Spleen (tissue), 11 donors: ENCODE results near the gene PPP2R3B. TPM values are rescaled to one million over a fixed set of nuclear protein-coding genes. Genes with fewer than 3 reads are reported as not detected.

Experiments
- DNase-seq: peaks from one replicate; pipeline ENCODE4 v3.0.0-alpha.2; 2020
- H3K27ac ChIP-seq, 8 donors: fragments of 200-600 bp; sonication (generic) in 7 of 8; 1 replicate in 4 of 8; 2 replicates in 4 of 8; pipeline versions ENCODE4 v1.5.0 to v1.8.0; 2016 to 2021; ENCODE audit warnings: inconsistent platforms in 4 of 8, mild to moderate bottlenecking in 4 of 8, moderate library complexity in 1 of 8
- H3K27me3 ChIP-seq, 7 donors: fragments of 200-600 bp; sonication (generic) in 6 of 7; replicated peaks in 1 of 7; 1 replicate in 4 of 7; 2 replicates in 3 of 7; pipeline versions ENCODE4 v1.5.0 to v1.8.0; 2016 to 2021; ENCODE audit warnings: inconsistent platforms in 3 of 7, mild to moderate bottlenecking in 1 of 7
- H3K36me3 ChIP-seq, 6 donors: fragments of 200-600 bp; sonication (generic) in 5 of 6; 1 replicate in 4 of 6; 2 replicates in 2 of 6; pipeline versions ENCODE4 v1.5.0 to v1.8.0; 2016 to 2021; ENCODE audit warnings: inconsistent platforms in 2 of 6
- H3K4me1 ChIP-seq, 6 donors: fragments of 200-600 bp; sonication (generic) in 5 of 6; 1 replicate in 3 of 6; 2 replicates in 3 of 6; pipeline versions ENCODE4 v1.5.0 to v1.8.0; 2016 to 2021; ENCODE audit warnings: inconsistent platforms in 3 of 6
- H3K4me3 ChIP-seq, 8 donors: fragments of 200-600 bp; sonication (generic) in 7 of 8; 1 replicate in 4 of 8; 2 replicates in 4 of 8; pipeline versions ENCODE4 v1.5.0 to v1.8.0; 2016 to 2021; ENCODE audit warnings: inconsistent platforms in 4 of 8, mild to moderate bottlenecking in 4 of 8, moderate library complexity in 2 of 8
- H3K9me3 ChIP-seq, 8 donors: fragments of 200-600 bp; sonication (generic) in 7 of 8; 1 replicate in 4 of 8; 2 replicates in 4 of 8; pipeline versions ENCODE4 v1.5.0 to v1.8.0; 2016 to 2021; ENCODE audit warnings: inconsistent platforms in 4 of 8
- CTCF ChIP-seq, 11 experiments: fragments of 200-600 bp in 7 of 11; fragments of 450-650 bp in 4 of 11; sonication (generic) in 4 of 11; IDR thresholded peaks in 8 of 11; conservative IDR thresholded peaks in 3 of 11; 1 replicate in 7 of 11; 2 replicates in 4 of 11; pipeline versions ENCODE4 v1.4.0 to v1.8.0; 2016 to 2021; ENCODE audit warnings: antibody characterized with exemption in 11 of 11, inconsistent platforms in 4 of 11, mild to moderate bottlenecking in 1 of 11
- POLR2A ChIP-seq, 3 donors: fragments of 450-650 bp; IDR thresholded peaks; one replicate each; pipeline ENCODE4 v1.5.1; 2017; ENCODE audit warnings: antibody characterized with exemption in 3 of 3, mild to moderate bottlenecking in 1 of 3
- POLR2AphosphoS5 ChIP-seq, 3 donors: sonication (generic); formaldehyde crosslinking; IDR thresholded peaks; one replicate each; pipeline ENCODE4 v1.5.1; 2017; ENCODE audit warnings: antibody characterized with exemption in 3 of 3
- WGBS, 5 donors: extraction: QIAGEN DNeasy Blood & Tissue Kit in 3 of 5; methylation state at CpG; one replicate each; pipeline versions ENCODE4 v1.1.5 to v1.1.7; 2013 to 2018; 5-methylcytosine and 5-hydroxymethylcytosine counted together
- intact Hi-C: fragments of 100-400 bp; cut with DNase I; formaldehyde crosslinking; loops from one replicate; pipeline ENCODE4 v1.15.0; 2023; ENCODE audit warnings: low total_unique reads
- polyA plus RNA-seq, 3 donors: library from polyadenylated mRNA; stranded (reverse); fragments of 200-250 nt; gene quantifications; one replicate each; pipeline ENCODE4 v1.2.1, GENCODE V29; 2013
- total RNA-seq, 7 donors: library from RNA; depleted of rRNA in 3 of 7; stranded (reverse); fragments of >200 nt in 3 of 7; fragmentation: NEBNext Ultra II Directional in 4 of 7; extraction: Animal tissue kit (Norgen Biotek cat#: 25700) in 4 of 7; gene quantifications; one replicate each; pipeline versions ENCODE4 v1.1.0 to v1.2.1, GENCODE V29; 2016 to 2021
- donor health status: healthy with polysubstance abuse.
- donor health status: DM: no; HTN: no; CAD: no; lungs with moderate emphysema.
- donor health status: DM: no; HTN: no; CAD: no.
- donor health status: Bipolar disorder and iron deficiency.
- donor health status: healthy.
- donor health status: DM: no; HTN: no; CAD: no.
- donor health status: DM: yes; HTN: yes; CAD: no.

PPP2R3B gene
- total and polyA plus RNA-seq, 10 donors = 12.6 to 62.2 (median 26.9) TPM

- H3K9me3 ChIP-seq = no peaks in the 10 kb centered on the region
- no peak for TF ChIP-seq POLR2A (IDR thresholded peaks at IDR 0.05)
- TF ChIP-seq POLR2AphosphoS5 (IDR thresholded peaks at IDR 0.05) = no peak
- no peak for TF ChIP-seq CTCF (IDR thresholded peaks at IDR 0.05 in 8 of 11, conservative IDR thresholded peaks at IDR 0.05 in 3 of 11)
- intact Hi-C loops = no loop called here
- peaks cover 0 to 23% (median 7%) of the 10 kb centered on the region in 6 donors for H3K4me1 ChIP-seq
- peak; percentile 66 for DNase-seq
- H3K36me3 ChIP-seq = peaks cover 0 to 55% (median 12%) of the 10 kb centered on the region in 6 donors
- WGBS, 5 donors = 94 to 96% (median 95%) methylated on average over 66 to 74 of the region's 75 CpGs
- H3K27ac ChIP-seq = no peak overlapping the region
- no peaks in the 10 kb centered on the region for H3K27me3 ChIP-seq
- no peak overlapping the region for H3K4me3 ChIP-seq
Observed at GRCh38 chrX:346034-346813, 40.5 kb downstream of the PPP2R3B start.

GRCh38 chrX:345020-345925 lies 41.4 kb downstream of the PPP2R3B start:
- TF ChIP-seq CTCF (IDR thresholded peaks at IDR 0.05 in 8 of 11, conservative IDR thresholded peaks at IDR 0.05 in 3 of 11) (no peak), POLR2A (IDR thresholded peaks at IDR 0.05) (no peak), POLR2AphosphoS5 (IDR thresholded peaks at IDR 0.05) (no peak)
- peak; percentile 43 for DNase-seq
- no peaks in the 10 kb centered on the region for H3K9me3 ChIP-seq

GRCh38 chrX:344371-344901 lies 42.3 kb downstream of the PPP2R3B start:
- TF ChIP-seq CTCF (IDR thresholded peaks at IDR 0.05 in 8 of 11, conservative IDR thresholded peaks at IDR 0.05 in 3 of 11) (no peak), POLR2A (IDR thresholded peaks at IDR 0.05) (no peak), POLR2AphosphoS5 (IDR thresholded peaks at IDR 0.05) (no peak)
- H3K27ac ChIP-seq = no peak overlapping the region
- peak; percentile 54 for DNase-seq
- H3K36me3 ChIP-seq = peaks cover 0 to 53% (median 12%) of the 10 kb centered on the region in 6 donors
- intact Hi-C loops = no loop called here
- H3K4me3 ChIP-seq = no peak overlapping the region
- 96 to 98% (median 97%) methylated on average over 33 to 47 of the region's 47 CpGs for WGBS, 5 donors
- H3K9me3 ChIP-seq = no peaks in the 10 kb centered on the region
- peaks cover 0 to 6% (median 0%) of the 10 kb centered on the region in 6 donors for H3K4me1 ChIP-seq
- H3K27me3 ChIP-seq = no peaks in the 10 kb centered on the region

More at GRCh38 chrX:345020-345925, 41.4 kb downstream of the PPP2R3B start:
- H3K4me3 ChIP-seq = no peak overlapping the region
- WGBS, 5 donors = 94 to 96% (median 95%) methylated on average over 47 to 63 of the region's 63 CpGs
- peaks cover 0 to 53% (median 12%) of the 10 kb centered on the region in 6 donors for H3K36me3 ChIP-seq
- peaks cover 0 to 14% (median 3%) of the 10 kb centered on the region in 6 donors for H3K4me1 ChIP-seq
- no peak overlapping the region for H3K27ac ChIP-seq
- H3K27me3 ChIP-seq = no peaks in the 10 kb centered on the region
- intact Hi-C loops = no loop called here
